ENCODE data around the gene PRKN. TPM values are rescaled to one million over a fixed set of nuclear protein-coding genes. Genes with fewer than 3 reads are reported as not detected.

Gene PRKN
- total RNA-seq, 1 experiment from 2014 or later: 0.46 TPM

- Histone ChIP-seq H3K9me3 (ENCODE audit: control insufficient read depth, insufficient read depth, low read depth, low read length) (no peaks in the 10 kb centered on the region), H3K4me1 (ENCODE audit: control insufficient read depth, insufficient read depth, low read length) (no peaks in the 10 kb centered on the region), H3K27ac (ENCODE audit: low read length) (no peak overlapping the region), H3K36me3 (ENCODE audit: control insufficient read depth, insufficient read depth, low read length) (no peaks in the 10 kb centered on the region), H3K4me3 (ENCODE audit: low read depth in 2 of 2, low read length in 2 of 2) (no peak overlapping the region), H3K27me3 (ENCODE audit: control insufficient read depth, insufficient read depth, low read length) (no peaks in the 10 kb centered on the region)
- ChIA-PET POLR2A (no interaction called here), CTCF (no interaction called here)
- no peak for ATAC-seq
- no TSS peak for BruUV-seq (replicated peaks)
- intact Hi-C loops (cut with micrococcal nuclease; ENCODE audit: unreplicated experiment) (no loop called here), in situ Hi-C loops (cut with HindIII; ENCODE audit: low pct_unique_long_range_greater_than_20kb, low sequenced_read_pairs) (no loop called here)
- TF ChIP-seq SIN3A (IDR thresholded peaks at IDR 0.05; ENCODE audit: borderline replicate concordance, insufficient read depth, low read depth, low read length): no peak
- no peak for TF ChIP-seq REST (IDR thresholded peaks at IDR 0.05; ENCODE audit: insufficient read depth in 1 of 2, low read depth in 2 of 2, low read length in 1 of 2)
- no peak for TF ChIP-seq TCF7L2 (IDR thresholded peaks at IDR 0.05; ENCODE audit: low read depth, low read length)
- TF ChIP-seq POLR2AphosphoS5 (IDR thresholded peaks at IDR 0.05; ENCODE audit: low read depth, low read length): no peak
- no peak for TF ChIP-seq CTCF (IDR thresholded peaks at IDR 0.05)
- no peak for DNase-seq (ENCODE audit: low read depth, low spot score)
Observed at GRCh38 chr6:162706232-162706631, 21.3 kb downstream of the PRKN start.

- POLR2A ChIA-PET: no interaction called here
Observed at GRCh38 chr6:162705736-162706135, 21.8 kb downstream of the PRKN start.

More at GRCh38 chr6:162705736-162706135, 21.8 kb downstream of the PRKN start:
- CTCF ChIA-PET: no interaction called here
- TF ChIP-seq CTCF (IDR thresholded peaks at IDR 0.05): no peak
- TF ChIP-seq TCF7L2 (IDR thresholded peaks at IDR 0.05; ENCODE audit: low read depth, low read length): no peak
- TF ChIP-seq POLR2AphosphoS5 (IDR thresholded peaks at IDR 0.05; ENCODE audit: low read depth, low read length): no peak
- no peak for TF ChIP-seq REST (IDR thresholded peaks at IDR 0.05; ENCODE audit: insufficient read depth in 1 of 2, low read depth in 2 of 2, low read length in 1 of 2)
- no peak for TF ChIP-seq SIN3A (IDR thresholded peaks at IDR 0.05; ENCODE audit: borderline replicate concordance, insufficient read depth, low read depth, low read length)
- ATAC-seq (no peak), DNase-seq (ENCODE audit: low read depth, low spot score) (no peak)
- Histone ChIP-seq H3K27me3 (ENCODE audit: control insufficient read depth, insufficient read depth, low read length) (no peaks in the 10 kb centered on the region), H3K36me3 (ENCODE audit: control insufficient read depth, insufficient read depth, low read length) (no peaks in the 10 kb centered on the region), H3K9me3 (ENCODE audit: control insufficient read depth, insufficient read depth, low read depth, low read length) (no peaks in the 10 kb centered on the region), H3K4me3 (ENCODE audit: low read depth in 2 of 2, low read length in 2 of 2) (no peak overlapping the region), H3K4me1 (ENCODE audit: control insufficient read depth, insufficient read depth, low read length) (no peaks in the 10 kb centered on the region), H3K27ac (ENCODE audit: low read length) (no peak overlapping the region)
- BruUV-seq (replicated peaks): no TSS peak
- intact Hi-C loops (cut with micrococcal nuclease; ENCODE audit: unreplicated experiment): no loop called here
- in situ Hi-C loops (cut with HindIII; ENCODE audit: low pct_unique_long_range_greater_than_20kb, low sequenced_read_pairs): no loop called here
